GM21717 (cell line): ENCODE data around the gene MAP7.
A peak's percentile ranks its signal among the peaks of the same experiment; 100 is the strongest.
"Not testable (repeated sequence)": the region's sequence is repeated elsewhere in the genome, so short reads cannot be mapped to it uniquely, and the experiment has no call there.

Source experiments
- ATAC-seq: cut with Tn5 transposase; IDR thresholded peaks from one replicate; pipeline ENCODE4 v1.9.1; 2021; ENCODE audit warnings: mild to moderate bottlenecking, moderate library complexity; ENCODE audit not compliant: unreplicated experiment

Gene MAP7

DNA sequence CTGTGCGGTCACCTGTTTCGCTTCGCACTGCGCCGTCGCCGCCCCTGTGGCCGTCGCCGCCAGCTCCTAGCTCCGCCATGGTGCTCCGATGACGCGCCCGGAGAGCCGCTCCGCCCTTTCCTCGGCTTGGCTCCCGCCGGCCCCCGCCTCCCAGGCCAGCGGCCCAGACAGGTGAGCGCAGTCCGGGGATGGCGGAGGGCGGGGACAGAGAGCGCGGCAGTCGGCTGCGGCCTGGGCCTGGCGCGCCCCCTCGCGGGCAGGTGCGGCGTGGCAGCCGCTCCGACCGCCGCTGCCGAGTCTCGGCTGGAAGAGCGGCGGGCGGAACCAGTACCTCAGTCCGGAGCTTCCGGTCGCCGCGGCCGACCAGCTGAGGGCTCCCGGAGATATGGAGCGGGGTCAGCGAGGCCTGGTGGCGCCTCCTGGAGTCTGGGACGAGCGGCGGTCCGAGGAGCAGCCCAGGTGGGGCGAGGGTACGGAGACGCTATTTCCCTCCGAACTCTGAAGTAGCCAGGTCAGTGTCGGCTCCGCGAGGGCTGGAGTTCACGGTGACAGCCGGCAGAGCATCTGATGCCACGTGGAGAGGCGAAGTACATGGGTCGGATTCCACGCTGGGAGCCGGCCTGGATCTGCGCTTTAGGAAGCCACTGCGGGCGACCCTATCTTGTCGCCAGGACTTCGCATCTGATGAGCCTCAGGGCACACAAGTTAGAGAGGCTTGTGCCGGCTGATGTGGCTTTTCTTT, at the start of gene MAP7:
MAP7 (minus strand) TSS at position 93 of the 742 bp plus-strand sequence; CDS start at position 79, 14 bp downstream.
- ATAC-seq, result peak; percentile 89

DNA sequence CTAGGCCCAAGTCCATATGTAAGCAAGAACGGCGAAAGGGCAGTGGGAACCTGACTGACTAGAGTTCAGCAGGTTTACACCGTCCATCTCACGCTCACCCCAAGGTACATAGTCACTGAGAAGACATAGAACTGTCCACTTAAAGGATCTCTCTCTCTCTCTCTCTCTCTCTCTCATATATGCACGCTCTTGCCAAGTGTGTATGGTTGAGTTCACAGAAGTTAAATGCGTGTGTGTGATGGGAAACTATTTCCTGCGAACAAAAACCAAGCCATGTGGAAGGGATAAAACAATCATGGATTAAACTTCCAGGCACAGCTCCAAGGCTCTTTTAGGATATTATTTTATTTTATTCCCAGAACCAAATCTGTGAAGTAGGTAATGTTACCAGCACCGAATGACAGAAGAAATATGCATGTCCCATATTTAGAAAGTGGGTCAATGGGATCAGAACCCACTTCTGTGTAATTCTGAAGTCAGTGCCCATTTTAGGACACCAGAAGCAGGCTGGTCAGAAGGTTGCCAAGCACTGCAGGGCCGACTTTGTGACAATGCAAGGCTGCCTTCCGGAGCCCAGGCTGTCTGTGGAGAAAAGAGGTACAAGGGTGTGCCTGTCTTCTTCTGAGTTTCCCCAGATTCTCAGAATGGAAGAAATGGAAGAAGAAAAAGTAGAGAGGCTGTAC, 49.2 kb upstream of the MAP7 start:
- ATAC-seq, result no peak

DNA sequence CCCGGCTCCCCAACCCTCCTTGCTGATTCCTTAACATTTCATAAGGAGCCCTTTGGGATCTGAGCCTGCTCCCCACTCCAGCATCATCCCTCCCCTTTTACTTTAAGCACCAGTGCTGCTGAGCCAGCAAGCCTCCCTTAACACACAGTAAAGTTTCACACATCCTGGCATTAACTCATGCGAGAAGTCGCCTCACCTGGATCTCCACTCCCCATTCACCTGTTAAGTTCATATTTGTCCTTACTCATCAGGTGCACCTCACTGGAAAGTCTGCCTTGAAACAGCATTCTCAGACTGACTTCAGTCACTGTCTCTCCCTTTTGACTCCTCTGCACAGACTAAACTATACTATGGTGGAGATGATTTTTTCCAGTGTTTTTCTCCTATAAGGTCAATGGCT, 47.8 kb upstream of the MAP7 start:
- no peak for ATAC-seq

GRCh38 chr6:136594671-136595070, 44.4 kb upstream of the MAP7 start:
- ATAC-seq, result no peak

- peak; percentile 95 for ATAC-seq
Measured at GRCh38 chr6:136593748-136594490, 43.7 kb upstream of the MAP7 start.

GRCh38 chr6:136592930-136593673, 42.9 kb upstream of the MAP7 start:
- no peak for ATAC-seq

GRCh38 chr6:136591617-136592016, 41.4 kb upstream of the MAP7 start:
- ATAC-seq, result no peak

DNA sequence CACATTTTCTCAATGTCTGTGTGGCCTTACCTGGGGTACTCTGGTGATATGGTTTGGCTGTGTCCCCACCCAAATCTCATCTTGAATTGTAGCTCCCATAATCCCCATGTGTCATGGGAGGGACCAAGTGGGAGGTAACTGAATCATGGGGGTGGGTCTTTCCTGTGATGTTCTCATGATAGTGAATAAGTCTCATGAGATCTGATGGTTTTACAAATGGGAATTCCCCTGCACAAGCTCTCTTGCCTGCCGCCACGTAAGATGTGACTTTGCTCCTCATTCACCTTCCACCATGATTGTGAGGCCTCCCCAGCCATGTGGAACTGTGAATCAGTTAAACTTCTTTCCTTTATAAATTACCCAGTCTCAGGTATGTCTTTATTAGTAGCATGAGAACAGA, 40.6 kb upstream of the MAP7 start:
- not testable (repeated sequence) for ATAC-seq

GRCh38 chr6:136587527-136587926, 37.3 kb upstream of the MAP7 start:
- ATAC-seq, result no peak

DNA sequence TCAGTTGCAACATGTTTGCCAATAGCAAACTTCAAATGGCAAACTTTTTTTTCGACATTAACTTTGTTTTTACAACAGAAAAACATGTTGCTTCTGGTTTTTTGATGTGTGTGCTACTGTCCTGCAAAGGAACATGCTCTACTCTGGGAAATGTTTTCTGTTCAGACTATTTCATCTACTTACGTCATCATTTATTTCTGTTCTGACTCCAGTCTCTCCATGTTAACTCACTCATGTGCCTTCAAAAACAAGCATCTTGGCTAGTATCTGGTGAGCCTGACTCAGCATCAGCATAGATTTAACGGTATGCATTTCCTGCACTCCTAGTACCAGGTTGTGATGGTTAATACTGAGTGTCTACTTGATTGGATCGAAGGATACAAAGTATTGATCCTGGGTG, 36.1 kb upstream of the MAP7 start:
- ATAC-seq, result no peak

- not testable (repeated sequence) for ATAC-seq
Measured at GRCh38 chr6:136585523-136585922, 35.3 kb upstream of the MAP7 start.

- ATAC-seq, result not testable (repeated sequence)
Measured at GRCh38 chr6:136584290-136584689, 34.1 kb upstream of the MAP7 start.

DNA sequence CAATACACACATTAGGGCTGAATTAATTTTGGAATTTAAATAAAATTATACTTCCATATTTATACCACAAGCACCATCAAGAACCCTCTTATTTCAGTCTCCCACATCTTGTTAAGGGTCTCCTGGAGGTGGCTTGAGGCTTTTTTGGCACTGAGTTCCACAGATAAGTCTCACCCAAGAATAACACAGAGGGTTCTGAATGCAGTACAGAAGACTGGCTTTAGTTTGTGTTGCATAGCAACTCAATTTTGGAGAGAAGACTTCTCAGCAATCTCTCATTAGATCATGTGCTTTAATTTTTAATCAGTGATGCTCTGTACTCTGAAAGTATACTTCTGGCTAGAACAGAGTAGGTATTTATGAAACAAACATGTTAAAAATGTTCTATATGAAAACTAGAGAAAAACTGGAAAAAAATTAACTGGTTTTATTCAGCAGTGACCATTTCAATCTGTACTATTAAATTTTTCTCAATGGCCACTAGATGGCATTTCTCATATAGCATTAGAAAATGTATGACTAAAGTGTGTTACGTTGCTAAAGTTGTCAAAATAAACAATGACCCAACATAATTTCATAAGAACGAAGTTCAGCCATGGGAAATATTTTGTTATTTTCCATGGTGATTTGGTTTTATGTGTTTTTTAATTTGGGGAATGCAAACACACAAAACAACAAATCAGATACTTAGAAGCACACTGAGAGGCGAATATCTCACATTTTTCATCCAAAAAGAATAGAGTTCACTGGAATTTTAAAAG, 32.7 kb upstream of the MAP7 start:
- no peak for ATAC-seq

- no peak for ATAC-seq
Measured at GRCh38 chr6:136579800-136580199, 29.6 kb upstream of the MAP7 start.

DNA sequence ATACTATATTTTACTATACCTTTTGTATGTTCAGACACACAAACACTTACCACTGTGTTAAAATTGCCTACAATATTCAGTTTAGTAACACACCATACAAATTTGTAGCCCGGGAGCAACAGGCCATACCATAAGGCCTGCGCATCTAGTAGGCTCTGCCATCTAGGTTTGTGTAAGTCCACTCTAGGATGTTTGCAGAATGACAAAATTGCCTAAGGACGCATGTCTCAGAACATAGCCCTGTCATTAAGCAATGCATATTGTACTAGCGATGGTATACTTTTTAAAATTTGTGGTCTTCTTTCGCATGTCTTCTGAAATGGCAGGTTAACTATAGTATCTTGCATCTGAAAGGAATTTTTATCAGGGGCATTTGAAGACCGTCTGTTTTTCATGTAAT, 26.6 kb upstream of the MAP7 start:
- ATAC-seq, result no peak

GRCh38 chr6:136571496-136571895, 21.3 kb upstream of the MAP7 start:
- ATAC-seq, result no peak

DNA sequence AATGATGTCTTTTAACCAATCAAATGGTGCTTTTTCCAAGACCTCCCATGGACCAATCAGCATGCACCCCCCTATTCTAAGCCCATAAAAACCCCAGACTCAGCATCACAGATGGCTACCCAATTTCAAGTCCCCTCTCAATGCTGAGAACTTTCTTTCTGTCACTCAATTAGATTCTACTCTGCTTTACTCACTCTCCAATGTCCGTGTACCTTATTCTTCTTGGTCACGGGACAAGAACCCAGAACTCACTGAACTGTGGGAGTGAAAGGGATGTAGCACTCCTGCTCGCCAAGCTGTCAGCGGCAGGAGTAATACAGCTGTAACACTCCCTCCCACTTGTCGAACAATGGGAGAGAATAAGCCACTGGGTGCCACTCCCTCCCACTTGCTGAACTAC, 20.8 kb upstream of the MAP7 start:
- ATAC-seq, result no peak

DNA sequence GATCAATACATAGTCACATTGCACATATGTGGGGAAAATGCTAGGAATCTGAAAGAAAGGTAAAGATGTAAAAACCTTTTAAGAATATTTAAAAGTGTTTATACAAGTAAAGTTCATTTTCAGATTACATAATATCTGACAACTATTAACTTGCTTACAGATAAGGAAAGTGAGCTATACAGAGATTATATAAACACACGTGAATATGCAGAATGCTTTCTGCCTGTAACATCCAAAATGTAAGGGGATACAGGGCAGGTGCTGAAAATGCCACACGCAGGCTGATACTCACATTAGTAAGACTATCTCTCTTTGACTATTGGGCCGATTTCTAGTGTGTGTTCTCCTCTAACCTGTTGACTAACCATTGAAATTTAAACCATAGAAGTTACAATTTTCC, 17.9 kb upstream of the MAP7 start:
- ATAC-seq, result no peak

DNA sequence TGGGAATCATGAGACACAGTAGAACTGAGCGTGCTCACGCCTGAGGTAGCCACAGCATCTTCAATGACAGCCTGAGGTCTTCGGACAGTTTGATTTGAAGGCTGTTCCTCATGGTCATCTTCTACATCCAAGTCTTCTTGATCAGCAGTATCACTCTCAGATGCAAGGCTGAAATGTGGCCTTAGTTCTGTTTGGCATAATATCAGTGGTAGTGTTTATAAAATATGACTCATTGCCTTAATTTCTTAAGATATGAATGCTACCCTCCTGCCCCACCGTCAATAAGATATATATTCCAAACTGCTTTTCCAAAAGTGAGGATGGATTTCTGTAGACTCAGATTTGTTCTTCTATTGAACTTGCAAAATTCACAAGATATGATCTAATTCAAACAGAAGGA, 17.5 kb upstream of the MAP7 start:
- ATAC-seq, result no peak

DNA sequence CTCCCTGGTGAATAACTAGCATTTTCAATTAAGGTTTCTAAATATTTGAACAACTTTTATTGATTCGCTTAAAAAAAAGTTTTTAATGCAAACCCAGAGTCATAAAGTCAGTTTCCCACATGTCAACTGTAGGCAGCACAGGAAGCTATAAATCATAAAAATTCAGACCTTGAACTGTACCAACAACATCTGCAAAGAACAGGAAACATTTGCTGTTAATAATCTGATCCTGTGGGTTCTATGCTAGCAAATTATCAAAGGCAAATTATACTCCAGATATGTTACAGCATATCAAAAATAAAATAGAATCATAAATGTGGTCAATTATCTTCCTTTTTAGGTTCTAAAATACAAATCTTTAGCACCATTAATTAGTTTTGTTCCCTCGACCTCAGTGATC, 16.6 kb upstream of the MAP7 start:
- no peak for ATAC-seq
